GM21786 (cell line): Measurements from ENCODE around the gene PRDX5.

Source experiments
- ATAC-seq: cut with Tn5 transposase; IDR thresholded peaks from one replicate; pipeline ENCODE4 v1.9.1; 2021; ENCODE audit not compliant: unreplicated experiment

Gene PRDX5

DNA sequence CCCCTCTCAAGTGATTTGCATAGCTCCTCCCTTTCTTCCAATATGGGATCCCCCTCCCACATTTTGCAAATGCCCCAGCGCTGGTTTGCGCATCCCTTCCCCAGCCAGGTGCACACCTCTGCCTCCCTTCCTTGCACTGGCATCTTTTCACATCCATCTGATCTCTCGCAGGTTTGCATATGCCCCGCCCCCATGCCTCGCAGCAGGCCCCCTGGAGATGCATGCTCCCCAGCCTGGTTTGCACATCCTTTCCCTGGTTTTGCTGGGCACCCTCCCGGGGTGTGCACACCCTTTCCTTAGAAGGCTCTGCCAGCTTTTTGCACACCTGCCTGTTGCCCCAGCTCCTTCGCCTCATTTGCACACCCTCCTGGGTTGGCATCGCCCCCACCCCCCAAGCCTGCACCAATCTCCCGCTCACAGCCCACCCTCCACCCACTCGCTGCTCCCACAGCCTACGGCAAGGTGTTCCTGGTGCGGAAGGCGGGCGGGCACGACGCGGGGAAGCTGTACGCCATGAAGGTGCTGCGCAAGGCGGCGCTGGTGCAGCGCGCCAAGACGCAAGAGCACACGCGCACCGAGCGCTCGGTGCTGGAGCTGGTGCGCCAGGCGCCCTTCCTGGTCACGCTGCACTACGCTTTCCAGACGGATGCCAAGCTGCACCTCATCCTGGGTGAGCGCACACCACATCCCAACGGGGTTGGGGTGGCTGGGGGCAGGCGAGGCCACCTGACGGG is 42.0 kb downstream of the PRDX5 start:
- ATAC-seq, result no peak

- no peak for ATAC-seq
Measured at GRCh38 chr11:64360448-64360921, 42.6 kb downstream of the PRDX5 start.

DNA sequence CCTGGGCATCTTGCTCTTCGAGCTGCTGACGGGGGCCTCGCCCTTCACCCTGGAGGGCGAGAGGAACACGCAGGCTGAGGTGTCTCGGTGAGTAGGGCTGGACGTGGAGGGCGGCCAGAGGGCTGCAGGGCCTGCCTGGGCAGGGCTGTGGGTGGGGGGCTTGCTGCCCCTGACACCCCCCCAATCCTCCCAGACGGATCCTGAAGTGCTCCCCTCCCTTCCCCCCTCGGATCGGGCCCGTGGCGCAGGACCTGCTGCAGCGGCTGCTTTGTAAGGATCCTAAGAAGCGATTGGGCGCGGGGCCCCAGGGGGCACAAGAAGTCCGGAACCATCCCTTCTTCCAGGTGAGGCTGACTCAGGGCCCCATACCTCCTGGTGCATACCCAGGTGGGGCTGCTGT is 43.7 kb downstream of the PRDX5 start:
- ATAC-seq, result no peak

DNA sequence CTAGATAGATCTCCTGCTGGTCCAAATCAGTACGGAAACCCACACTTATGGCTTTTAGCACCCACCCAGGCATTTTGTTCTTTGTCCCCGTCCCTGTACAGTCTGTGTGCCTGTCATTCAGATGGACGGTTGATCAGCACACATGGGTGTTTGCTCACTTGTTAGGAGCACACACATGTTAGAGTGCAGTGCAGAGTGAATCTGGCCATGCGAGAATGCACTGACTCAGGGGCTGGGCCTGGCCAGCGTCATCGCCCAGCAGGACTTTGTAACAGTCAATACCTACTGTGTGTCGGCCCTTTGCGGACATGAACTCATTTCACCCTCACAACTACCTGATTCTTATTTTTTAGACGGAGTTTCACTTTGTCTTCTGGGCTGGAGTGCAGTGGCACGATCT is 44.4 kb downstream of the PRDX5 start:
- no peak for ATAC-seq

- no peak for ATAC-seq
Measured at GRCh38 chr11:64364435-64364834, 46.5 kb downstream of the PRDX5 start.

GRCh38 chr11:64364911-64365310 is 47.0 kb downstream of the PRDX5 start:
- ATAC-seq, result no peak

- ATAC-seq, result no peak
Measured at GRCh38 chr11:64366751-64367150, 48.8 kb downstream of the PRDX5 start.

- ATAC-seq, result no peak
Measured at GRCh38 chr11:64367931-64368672, 50.2 kb downstream of the PRDX5 start.

DNA sequence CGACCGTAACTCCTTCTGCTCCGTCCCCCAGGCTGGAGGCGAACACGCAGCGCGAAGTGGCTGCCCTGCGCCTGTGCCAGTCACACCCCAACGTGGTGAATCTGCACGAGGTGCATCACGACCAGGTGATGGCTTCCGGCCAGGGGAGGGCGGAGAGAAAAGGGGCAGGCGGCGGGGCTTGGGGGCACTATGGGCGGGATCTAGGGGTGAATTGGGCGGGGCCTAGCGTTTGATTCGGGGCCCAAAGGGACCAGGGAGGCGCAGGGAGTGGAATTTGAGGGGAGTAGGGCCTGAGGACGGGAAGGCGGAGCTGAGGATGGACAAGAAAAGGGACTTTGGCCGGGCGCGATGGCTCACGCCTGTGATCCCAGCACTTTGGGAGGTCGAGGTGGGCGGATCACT is 50.8 kb downstream of the PRDX5 start:
- ATAC-seq, result no peak

DNA sequence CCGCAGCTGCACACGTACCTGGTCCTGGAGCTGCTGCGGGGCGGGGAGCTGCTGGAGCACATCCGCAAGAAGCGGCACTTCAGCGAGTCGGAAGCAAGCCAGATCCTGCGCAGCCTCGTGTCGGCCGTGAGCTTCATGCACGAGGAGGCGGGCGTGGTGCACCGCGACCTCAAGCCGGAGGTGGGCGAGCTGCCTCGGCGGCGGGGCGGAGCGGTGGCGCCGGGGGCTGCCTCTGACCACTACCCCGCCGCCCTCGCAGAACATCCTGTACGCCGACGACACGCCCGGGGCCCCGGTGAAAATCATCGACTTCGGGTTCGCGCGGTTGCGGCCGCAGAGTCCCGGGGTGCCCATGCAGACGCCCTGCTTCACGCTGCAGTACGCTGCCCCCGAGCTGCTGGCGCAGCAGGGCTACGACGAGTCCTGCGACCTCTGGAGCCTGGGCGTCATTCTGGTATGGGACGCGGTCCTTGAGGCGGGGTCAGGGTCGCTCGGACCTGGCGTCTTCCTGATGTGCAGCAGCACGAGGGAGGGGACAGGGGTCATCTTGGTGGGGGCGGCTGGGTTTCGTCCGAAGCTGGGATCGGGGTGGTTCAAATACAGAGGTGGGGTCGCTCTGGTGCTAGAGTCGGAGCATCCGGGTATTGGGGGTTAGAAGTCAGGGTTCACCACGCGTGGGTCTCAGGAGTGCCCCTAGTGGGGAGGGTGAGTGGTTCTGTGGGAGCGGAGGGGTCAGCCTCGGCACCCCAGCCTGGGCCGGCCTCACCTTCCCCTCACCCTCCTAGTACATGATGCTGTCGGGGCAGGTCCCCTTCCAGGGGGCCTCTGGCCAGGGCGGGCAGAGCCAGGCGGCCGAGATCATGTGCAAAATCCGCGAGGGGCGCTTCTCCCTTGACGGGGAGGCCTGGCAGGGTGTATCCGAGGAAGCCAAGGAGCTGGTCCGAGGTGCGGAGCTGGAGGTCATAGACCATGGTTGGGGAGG is 51.8 kb downstream of the PRDX5 start:
- ATAC-seq, result no peak

DNA sequence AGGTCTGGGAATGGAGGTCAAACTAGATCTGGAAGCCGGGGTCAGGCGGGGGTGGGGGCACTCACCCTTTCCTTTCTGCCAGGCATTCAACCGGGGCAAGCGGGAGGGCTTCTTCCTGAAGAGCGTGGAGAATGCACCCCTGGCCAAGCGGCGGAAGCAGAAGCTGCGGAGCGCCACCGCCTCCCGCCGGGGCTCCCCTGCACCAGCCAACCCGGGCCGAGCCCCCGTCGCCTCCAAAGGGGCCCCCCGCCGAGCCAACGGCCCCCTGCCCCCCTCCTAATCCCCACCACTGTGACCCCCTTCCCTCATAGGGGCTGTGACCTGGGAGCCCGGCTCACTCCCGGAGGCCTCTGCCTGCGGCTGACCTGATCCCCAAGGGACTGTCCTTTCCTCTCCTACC is 53.3 kb downstream of the PRDX5 start:
- ATAC-seq, result no peak
